Activated gamma-delta T cell treated with anti-CD3 and anti-CD28 coated beads, Interleukin-2, amount 50 U/mL, for 16 hours (primary cell): Measurements from ENCODE around the gene ARHGEF26.

Source experiments
- DNase-seq: peaks from one replicate; pipeline ENCODE4 v3.0.0-alpha.2; 2020; ENCODE audit warnings: low read depth

The ARHGEF26 gene

GRCh38 chr3:154113609-154114008 lies 7.6 kb upstream of the ARHGEF26 start:
- DNase-seq: no peak

- no peak for DNase-seq
These were observed 5.9 kb upstream of the ARHGEF26 start for GRCh38 chr3:154115332-154115731.

GRCh38 chr3:154119951-154120350 lies 1.2 kb upstream of the ARHGEF26 start:
- DNase-seq: no peak

GRCh38 chr3:154121701-154122551 lies 736 bp downstream of the ARHGEF26 start:
- DNase-seq: no peak

GRCh38 chr3:154122552-154122911 lies 1.3 kb downstream of the ARHGEF26 start:
- no peak for DNase-seq

- DNase-seq: no peak
These were observed 1.8 kb downstream of the ARHGEF26 start for GRCh38 chr3:154122912-154123559.

GRCh38 chr3:154123906-154124305 lies 2.7 kb downstream of the ARHGEF26 start:
- DNase-seq: no peak

GRCh38 chr3:154125378-154126030 lies 4.3 kb downstream of the ARHGEF26 start:
- DNase-seq: no peak

- no peak for DNase-seq
These were observed 5.5 kb downstream of the ARHGEF26 start for GRCh38 chr3:154126651-154127050.

- DNase-seq: no peak
These were observed 8.4 kb downstream of the ARHGEF26 start for GRCh38 chr3:154129625-154130024.

GRCh38 chr3:154130540-154130939 lies 9.3 kb downstream of the ARHGEF26 start:
- DNase-seq: no peak

- no peak for DNase-seq
These were observed 10.6 kb downstream of the ARHGEF26 start for GRCh38 chr3:154131830-154132229.

- DNase-seq: no peak
These were observed 11.7 kb downstream of the ARHGEF26 start for GRCh38 chr3:154132777-154133375.

GRCh38 chr3:154135511-154136173 lies 14.5 kb downstream of the ARHGEF26 start:
- no peak for DNase-seq

- no peak for DNase-seq
These were observed 15.8 kb downstream of the ARHGEF26 start for GRCh38 chr3:154137036-154137435.

- no peak for DNase-seq
These were observed 18.8 kb downstream of the ARHGEF26 start for GRCh38 chr3:154139996-154140436.

GRCh38 chr3:154142608-154143007 lies 21.4 kb downstream of the ARHGEF26 start:
- DNase-seq: no peak

- no peak for DNase-seq
These were observed 22.7 kb downstream of the ARHGEF26 start for GRCh38 chr3:154143873-154144272.

GRCh38 chr3:154144825-154145465 lies 23.8 kb downstream of the ARHGEF26 start:
- DNase-seq: no peak

- no peak for DNase-seq
These were observed 27.4 kb downstream of the ARHGEF26 start for GRCh38 chr3:154148541-154148940.

- DNase-seq: no peak
These were observed 28.1 kb downstream of the ARHGEF26 start for GRCh38 chr3:154149286-154149685.

GRCh38 chr3:154151969-154152368 lies 30.8 kb downstream of the ARHGEF26 start:
- no peak for DNase-seq
